ENCODE data around the gene SUCLA2.

The SUCLA2 gene

GRCh38 chr13:48000559-48001113, 437 bp downstream of the SUCLA2 start:
- TF ChIP-seq CTCF (IDR thresholded peaks at IDR 0.05; ENCODE audit: poor library complexity, severe bottlenecking), result no peak

GRCh38 chr13:47999973-48000372, 1.1 kb downstream of the SUCLA2 start:
- ATAC-seq (ENCODE audit: low read depth), result no peak
- TF ChIP-seq CTCF (IDR thresholded peaks at IDR 0.05; ENCODE audit: poor library complexity, severe bottlenecking), result no peak
- no peak for DNase-seq (ENCODE audit: low spot score)
- H3K36me3 ChIP-seq (ENCODE audit: low read depth), result peaks cover 40% of the 10 kb centered on the region
- peak overlapping the region; percentile 90 for H3K4me3 ChIP-seq (ENCODE audit: severe bottlenecking)
- no peaks in the 10 kb centered on the region for H3K27me3 ChIP-seq (ENCODE audit: insufficient read depth, poor library complexity, severe bottlenecking)
- peaks cover 21% of the 10 kb centered on the region for H3K4me1 ChIP-seq (ENCODE audit: insufficient read depth, poor library complexity, severe bottlenecking)
- no peaks in the 10 kb centered on the region for H3K9me3 ChIP-seq (ENCODE audit: severe bottlenecking)
- peak overlapping the region; percentile 87 for H3K27ac ChIP-seq (ENCODE audit: poor library complexity, severe bottlenecking)

More at GRCh38 chr13:48000559-48001113, 437 bp downstream of the SUCLA2 start:
- Histone ChIP-seq H3K27ac (ENCODE audit: poor library complexity, severe bottlenecking) (peak overlapping the region; percentile 87), H3K36me3 (ENCODE audit: low read depth) (peaks cover 34% of the 10 kb centered on the region), H3K4me1 (ENCODE audit: insufficient read depth, poor library complexity, severe bottlenecking) (peaks cover 28% of the 10 kb centered on the region), H3K4me3 (ENCODE audit: severe bottlenecking) (peak overlapping the region; percentile 90), H3K9me3 (ENCODE audit: severe bottlenecking) (no peaks in the 10 kb centered on the region), H3K27me3 (ENCODE audit: insufficient read depth, poor library complexity, severe bottlenecking) (no peaks in the 10 kb centered on the region)
- DNase-seq (ENCODE audit: low spot score) (no peak), ATAC-seq (ENCODE audit: low read depth) (peak; percentile 52)

GRCh38 chr13:47997384-47997783, 3.7 kb downstream of the SUCLA2 start:
- Histone ChIP-seq H3K27ac (ENCODE audit: poor library complexity, severe bottlenecking) (no peak overlapping the region), H3K4me3 (ENCODE audit: severe bottlenecking) (no peak overlapping the region), H3K4me1 (ENCODE audit: insufficient read depth, poor library complexity, severe bottlenecking) (peaks cover 5% of the 10 kb centered on the region), H3K36me3 (ENCODE audit: low read depth) (peaks cover 59% of the 10 kb centered on the region), H3K27me3 (ENCODE audit: insufficient read depth, poor library complexity, severe bottlenecking) (no peaks in the 10 kb centered on the region), H3K9me3 (ENCODE audit: severe bottlenecking) (no peaks in the 10 kb centered on the region)
- DNase-seq (ENCODE audit: low spot score) (no peak), ATAC-seq (ENCODE audit: low read depth) (no peak)
- no peak for TF ChIP-seq CTCF (IDR thresholded peaks at IDR 0.05; ENCODE audit: poor library complexity, severe bottlenecking)

- DNase-seq (ENCODE audit: low spot score) (no peak), ATAC-seq (ENCODE audit: low read depth) (no peak)
- H3K9me3 ChIP-seq (ENCODE audit: severe bottlenecking), result no peaks in the 10 kb centered on the region
- no peaks in the 10 kb centered on the region for H3K4me1 ChIP-seq (ENCODE audit: insufficient read depth, poor library complexity, severe bottlenecking)
- no peak overlapping the region for H3K4me3 ChIP-seq (ENCODE audit: severe bottlenecking)
- no peak overlapping the region for H3K27ac ChIP-seq (ENCODE audit: poor library complexity, severe bottlenecking)
- no peaks in the 10 kb centered on the region for H3K27me3 ChIP-seq (ENCODE audit: insufficient read depth, poor library complexity, severe bottlenecking)
- TF ChIP-seq CTCF (IDR thresholded peaks at IDR 0.05; ENCODE audit: poor library complexity, severe bottlenecking), result no peak
- peaks cover 73% of the 10 kb centered on the region for H3K36me3 ChIP-seq (ENCODE audit: low read depth)
Measured at GRCh38 chr13:47991859-47992258, 9.2 kb downstream of the SUCLA2 start.

GRCh38 chr13:47990920-47991466, 10.1 kb downstream of the SUCLA2 start:
- Histone ChIP-seq H3K27ac (ENCODE audit: poor library complexity, severe bottlenecking) (no peak overlapping the region), H3K9me3 (ENCODE audit: severe bottlenecking) (no peaks in the 10 kb centered on the region), H3K27me3 (ENCODE audit: insufficient read depth, poor library complexity, severe bottlenecking) (no peaks in the 10 kb centered on the region), H3K36me3 (ENCODE audit: low read depth) (peaks cover 74% of the 10 kb centered on the region), H3K4me1 (ENCODE audit: insufficient read depth, poor library complexity, severe bottlenecking) (no peaks in the 10 kb centered on the region), H3K4me3 (ENCODE audit: severe bottlenecking) (no peak overlapping the region)
- no peak for TF ChIP-seq CTCF (IDR thresholded peaks at IDR 0.05; ENCODE audit: poor library complexity, severe bottlenecking)
- DNase-seq (ENCODE audit: low spot score) (no peak), ATAC-seq (ENCODE audit: low read depth) (no peak)

All from RWPE2 (cell line).